Stimulated activated CD8-positive, alpha-beta memory T cell treated with anti-CD3 and anti-CD28 coated beads, Interleukin-7, amount 100 ng/mL, for 24 hours (primary cell): ENCODE results near the gene SLC16A3.

Source experiments
- DNase-seq: peaks from one replicate; pipeline ENCODE4 v3.0.0-alpha.2; 2020; ENCODE audit warnings: low read depth

Gene SLC16A3

DNA sequence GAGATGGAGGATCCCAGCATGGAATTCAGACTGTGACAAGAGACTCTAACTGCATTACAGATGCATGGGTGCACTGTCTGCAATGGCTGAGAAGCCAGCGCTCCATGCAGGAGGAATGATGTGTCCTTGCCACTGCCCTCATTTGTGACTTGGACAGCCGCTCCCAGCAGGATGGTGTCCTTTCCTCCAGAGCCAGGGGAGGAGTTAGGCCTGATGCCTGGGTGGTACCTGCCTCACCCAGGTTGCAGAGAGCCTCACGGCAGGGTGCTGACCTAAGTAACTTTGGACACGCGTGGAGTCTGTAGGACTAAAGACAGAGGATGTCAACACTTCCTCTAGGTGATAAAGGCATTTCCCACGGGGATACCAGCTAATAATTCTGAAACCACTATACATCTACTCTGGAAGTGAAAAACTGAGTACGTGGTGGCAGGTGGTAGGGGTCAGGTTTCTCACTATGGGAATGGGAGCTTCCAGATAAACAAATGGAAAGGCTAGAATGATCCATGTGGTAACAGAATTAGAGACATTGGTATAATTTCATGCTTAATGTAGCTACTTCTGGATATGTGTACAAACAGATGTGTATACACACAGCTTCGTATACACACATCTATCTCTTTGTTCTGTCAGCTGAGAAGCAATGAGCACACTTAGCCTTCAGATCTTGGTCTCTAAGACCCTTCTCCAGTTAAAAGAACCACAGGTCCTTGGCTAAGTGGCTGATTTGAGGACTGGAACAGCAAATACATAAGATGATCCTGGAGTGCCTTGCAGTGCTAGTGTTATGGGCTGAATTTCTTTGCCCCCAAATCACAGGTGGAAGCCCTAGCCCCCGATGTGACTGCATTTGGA is 58.4 kb downstream of the SLC16A3 start:
- no peak for DNase-seq

- DNase-seq = no peak
These were observed 59.3 kb downstream of the SLC16A3 start for GRCh38 chr17:82287868-82288801.
